HepG2 (cell line): ENCODE measurements around the gene MMP3. TPM values are rescaled to one million over a fixed set of nuclear protein-coding genes. Genes with fewer than 3 reads are reported as not detected.

Source experiments
- ATAC-seq: fragments of 200-7000 bp; cut with Tn5 transposase; 3 replicates; pipeline ENCODE4 v1.9.1; 2020; ENCODE audit warnings: mild to moderate bottlenecking, moderate library complexity
- BruUV-seq: library from RNA; stranded (reverse); fragments of 400-500 nt; replicated peaks from 2 replicates; lab custom pipeline; 2021; lab: Mats Ljungman, UMichigan
- CTCF ChIA-PET: fragments of 300-600 bp; formaldehyde crosslinking; extraction: SDS; loops from one replicate; lab custom pipeline; 2021; ENCODE audit warnings: low total read pairs, inconsistent platforms, low intra/inter-chr PET ratio; lab: Yijun Ruan, JAX
- POLR2A ChIA-PET: fragments of 350-600 bp; sonication (Branson Sonifier 250); formaldehyde crosslinking; loops from one replicate; lab custom pipeline; 2020; ENCODE audit warnings: antibody characterized with exemption, inconsistent platforms; lab: Yijun Ruan, JAX
- DNase-seq: peaks from one replicate; pipeline ENCODE4 v3.0.0-alpha.2; 2015; ENCODE audit warnings: low spot score
- FAIRE-seq: peaks from 3 replicates; lab custom pipeline; 2011; peaks lifted over from hg19 to GRCh38; lab: Jason Lieb, UNC
- H2AFZ ChIP-seq: one replicate; pipeline ENCODE4 v1.6.1; 2011; ENCODE audit warnings: low read length, inconsistent platforms
- H3K27ac ChIP-seq: fragments of 300-600 bp; 3 replicates; pipeline ENCODE4 v1.8.0; 2011; ENCODE audit warnings: mixed run types, mild to moderate bottlenecking, mixed read lengths, low read length, inconsistent platforms; ENCODE audit not compliant: insufficient read depth; ENCODE audit errors: extremely low read length
- H3K27me3 ChIP-seq, 2 experiments: fragments of 200-600 bp in 1 of 2; 2 replicates in 1 of 2; 3 replicates in 1 of 2; pipeline versions ENCODE4 v1.6.0 to v1.8.0; 2011; ENCODE audit warnings: low read length in 2 of 2, mild to moderate bottlenecking in 2 of 2, moderate library complexity in 2 of 2, inconsistent platforms in 1 of 2; ENCODE audit not compliant: insufficient read depth in 2 of 2, control insufficient read depth in 1 of 2
- H3K36me3 ChIP-seq, 2 experiments: fragments of 200-600 bp in 1 of 2; replicated peaks in 1 of 2; 2 replicates in 1 of 2; 3 replicates in 1 of 2; pipeline versions ENCODE4 v1.5.1 to v1.8.0; 2011; ENCODE audit warnings: low read length in 2 of 2, inconsistent platforms in 1 of 2; ENCODE audit not compliant: insufficient read depth in 2 of 2, control insufficient read depth in 1 of 2
- H3K4me1 ChIP-seq: 2 replicates; pipeline ENCODE4 v1.5.1; 2012; ENCODE audit warnings: low read length, inconsistent platforms; ENCODE audit not compliant: insufficient read depth
- H3K4me2 ChIP-seq: 2 replicates; pipeline ENCODE4 v1.6.0; 2011; ENCODE audit warnings: low read depth, low read length, inconsistent platforms
- H3K4me3 ChIP-seq, 3 experiments: fragments of 200-600 bp in 1 of 3; sonication (generic), shearing (Covaris generic) in 1 of 3; replicated peaks in 1 of 3; 2 replicates each; pipeline ENCODE4 v1.5.1; 2011 to 2016; ENCODE audit warnings: low read length in 3 of 3, inconsistent platforms in 2 of 3, low read depth in 2 of 3, mild to moderate bottlenecking in 2 of 3, control low read depth in 1 of 3, mixed read lengths in 1 of 3; ENCODE audit not compliant: insufficient read depth in 1 of 3
- H3K79me2 ChIP-seq: one replicate; pipeline ENCODE4 v1.6.1; 2011; ENCODE audit warnings: low read length, inconsistent platforms; ENCODE audit not compliant: insufficient read depth
- H3K9ac ChIP-seq: 2 replicates; pipeline ENCODE4 v1.6.0; 2011; ENCODE audit warnings: mild to moderate bottlenecking, low read depth, low read length, inconsistent platforms; ENCODE audit not compliant: insufficient read depth
- H3K9me3 ChIP-seq: 2 replicates; pipeline ENCODE4 v1.5.1; 2012; ENCODE audit warnings: mild to moderate bottlenecking, low read length
- H4K20me1 ChIP-seq: 2 replicates; pipeline ENCODE4 v1.6.0; 2011; ENCODE audit warnings: inconsistent platforms, mild to moderate bottlenecking, low read length, moderate library complexity; ENCODE audit not compliant: insufficient read depth
- ATF7-NPFF ChIP-seq: sonication (generic); formaldehyde crosslinking; IDR thresholded peaks from 2 replicates; pipeline ENCODE4 v1.8.1; 2023; ENCODE audit warnings: mild to moderate bottlenecking, low read depth, missing genetic modification reagents, moderate library complexity
- FOXK2 ChIP-seq: fragments of 450-650 bp; IDR thresholded peaks from 2 replicates; pipeline ENCODE4 v1.6.1; 2016
- HIVEP1 ChIP-seq: sonication (generic); formaldehyde crosslinking; IDR thresholded peaks from 2 replicates; pipeline ENCODE4 v1.4.0; 2020; ENCODE audit warnings: mild to moderate bottlenecking, missing genetic modification reagents
- HMG20A ChIP-seq: IDR thresholded peaks from 2 replicates; pipeline ENCODE4 v1.6.1; 2016; ENCODE audit warnings: borderline replicate concordance
- HNF4G ChIP-seq, 2 experiments: sonication (generic) in 1 of 2; formaldehyde crosslinking in 1 of 2; IDR thresholded peaks; 2 replicates each; pipeline versions ENCODE4 v1.4.0 to v1.6.1; 2011 to 2020; ENCODE audit warnings: borderline replicate concordance in 2 of 2, low read depth in 2 of 2, mild to moderate bottlenecking in 2 of 2, low read length in 1 of 2, missing genetic modification reagents in 1 of 2, moderate library complexity in 1 of 2
- HOXA5 ChIP-seq: sonication (generic); formaldehyde crosslinking; IDR thresholded peaks from 2 replicates; pipeline ENCODE4 v1.4.0; 2020; ENCODE audit warnings: missing genetic modification reagents
- IKZF4 ChIP-seq: sonication (generic); formaldehyde crosslinking; IDR thresholded peaks from 2 replicates; pipeline ENCODE4 v1.5.1; 2020; ENCODE audit warnings: borderline replicate concordance, mild to moderate bottlenecking, low read depth, missing genetic modification reagents; ENCODE audit errors: not compliant biosample characterization
- KDM5A ChIP-seq: fragments of 200-600 bp; sonication (generic); IDR thresholded peaks from 2 replicates; pipeline ENCODE4 v1.7.0; 2018; ENCODE audit warnings: antibody characterized with exemption, mild to moderate bottlenecking, low read length, borderline replicate concordance
- NCOR1 ChIP-seq: fragments of 200-600 bp; sonication (generic); IDR thresholded peaks from 2 replicates; pipeline ENCODE4 v1.7.0; 2017; ENCODE audit warnings: antibody characterized with exemption, low read length, borderline replicate concordance
- SMAD3 ChIP-seq: sonication (generic); formaldehyde crosslinking; IDR thresholded peaks from 2 replicates; pipeline ENCODE4 v1.4.0; 2020; ENCODE audit warnings: missing genetic modification reagents
- SMARCE1 ChIP-seq: fragments of 450-650 bp; IDR thresholded peaks from 2 replicates; pipeline ENCODE4 v1.6.1; 2017; ENCODE audit warnings: borderline replicate concordance
- TBX2 ChIP-seq: sonication (generic); formaldehyde crosslinking; IDR thresholded peaks from 2 replicates; pipeline ENCODE4 v1.5.0; 2020; ENCODE audit warnings: missing genetic modification reagents, mild to moderate bottlenecking, borderline replicate concordance
- TCF7 ChIP-seq: sonication (generic); IDR thresholded peaks from 2 replicates; pipeline ENCODE4 v1.6.1; 2016; ENCODE audit warnings: antibody characterized with exemption, low read depth
- XBP1 ChIP-seq: sonication (generic); formaldehyde crosslinking; IDR thresholded peaks from 2 replicates; pipeline ENCODE4 v1.5.0; 2020; ENCODE audit warnings: missing genetic modification reagents
- ZNF263 ChIP-seq: sonication (generic); formaldehyde crosslinking; IDR thresholded peaks from 2 replicates; pipeline ENCODE4 v1.4.0; 2020; ENCODE audit warnings: missing genetic modification reagents
- WGBS: methylation state at CpG from one replicate; pipeline ENCODE4 v1.1.6; 2017; ENCODE audit warnings: low lambda C conversion rate; 5-methylcytosine and 5-hydroxymethylcytosine counted together
- in situ Hi-C: cut with HindIII; loops from 2 replicates; pipeline ENCODE4 v1.10.0; 2017; ENCODE audit warnings: low pct_unique_long_range_greater_than_20kb; ENCODE audit not compliant: extremely low pct_ligation_motif_present
- intact Hi-C: fragments of 100-400 bp; cut with micrococcal nuclease; formaldehyde crosslinking; loops from one replicate; pipeline ENCODE4 v1.10.0; 2022; ENCODE audit not compliant: unreplicated experiment
- polyA plus RNA-seq, 8 experiments: library from polyadenylated mRNA; depleted of rRNA in 3 of 8; stranded (reverse) in 7 of 8; unstranded in 1 of 8; fragments of >200 nt; fragmentation: Illumina TruSeq in 4 of 8; extraction: Trizol in 4 of 8; gene quantifications; 2 replicates each; pipeline versions ENCODE4 v1.2.1 to v1.2.3, GENCODE V29; 2011 to 2016; ENCODE audit warnings: low read depth in 4 of 8, missing spikeins in 1 of 8, mixed read lengths in 1 of 8; ENCODE audit not compliant: insufficient read depth in 1 of 8
- total RNA-seq, 5 experiments: library from RNA; depleted of rRNA; stranded (reverse); fragments of >200 nt; fragmentation: Illumina TruSeq; extraction: Trizol; gene quantifications; 2 replicates each; pipeline ENCODE4 v1.2.3, GENCODE V29; 2016; ENCODE audit warnings: low read depth in 1 of 5
- TF ChIP-seq, protein P1 (sequence below): sonication (generic); formaldehyde crosslinking; IDR thresholded peaks from 2 replicates; pipeline ENCODE4 v1.5.1; 2020; ENCODE audit warnings: missing genetic modification reagents, mild to moderate bottlenecking, borderline replicate concordance
- TF ChIP-seq, protein P2 (sequence below): sonication (generic); formaldehyde crosslinking; IDR thresholded peaks from 2 replicates; pipeline ENCODE4 v1.4.0; 2020; ENCODE audit warnings: low read depth, mild to moderate bottlenecking, missing genetic modification reagents
- TF ChIP-seq, protein P3 (sequence below): IDR thresholded peaks from 2 replicates; pipeline ENCODE4 v1.6.1; 2018; ENCODE audit warnings: missing genetic modification reagents
- TF ChIP-seq, protein P4 (sequence below): sonication (generic); formaldehyde crosslinking; IDR thresholded peaks from 2 replicates; pipeline ENCODE4 v1.4.0; 2020; ENCODE audit warnings: missing genetic modification reagents, borderline replicate concordance

Gene MMP3
- total and polyA plus RNA-seq, 2 of the 13 experiments (the other 11 are each of a cell fraction or from before 2014, with no cell fraction given): 1.2 to 1.5 TPM

DNA sequence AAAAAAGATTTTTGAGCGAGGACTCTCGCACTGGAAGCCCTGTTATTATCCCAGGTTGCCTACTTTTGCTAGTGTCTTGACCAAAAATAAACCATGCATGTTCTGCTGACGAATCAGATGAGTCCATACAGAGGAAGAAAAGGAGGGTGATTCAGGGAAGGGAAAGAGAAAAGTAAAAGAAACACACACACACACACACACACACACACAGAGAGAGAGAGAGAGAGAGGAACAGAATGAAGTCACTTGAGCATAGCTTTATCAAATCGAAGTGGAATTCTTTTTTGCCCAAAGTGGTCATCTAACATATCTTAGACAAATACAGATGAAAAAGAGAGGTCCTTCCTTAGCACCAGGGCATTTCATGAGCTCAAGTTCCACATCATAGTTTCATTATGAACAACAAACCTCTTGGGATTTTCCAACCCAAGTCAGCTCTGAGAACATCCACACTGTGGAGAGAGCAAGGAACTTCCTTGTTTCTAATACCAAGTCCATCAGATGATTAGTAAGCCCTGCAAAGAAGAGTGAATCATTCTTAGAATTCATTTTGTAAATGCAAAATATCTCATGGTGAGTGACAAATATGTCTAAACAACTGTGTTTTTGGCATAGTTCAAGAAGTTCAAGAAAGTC lies 39.1 kb upstream of the MMP3 start:
- ChIA-PET POLR2A (no interaction called here), CTCF (no interaction called here)
- WGBS: 20% methylated on average over 4 of the region's 4 CpGs
- H3K4me3 ChIP-seq: no peak overlapping the region
- no peaks in the 10 kb centered on the region for H3K9me3 ChIP-seq
- intact Hi-C loops: no loop called here
- no peak overlapping the region for H3K9ac ChIP-seq
- no peaks in the 10 kb centered on the region for H4K20me1 ChIP-seq
- DNase-seq (no peak), FAIRE-seq (no peak), ATAC-seq (no peak)
- H2AFZ ChIP-seq: no peak overlapping the region
- H3K79me2 ChIP-seq: no peaks in the 10 kb centered on the region
- no peaks in the 10 kb centered on the region for H3K4me1 ChIP-seq
- no peak overlapping the region for H3K27ac ChIP-seq
- no peaks in the 10 kb centered on the region for H3K36me3 ChIP-seq
- in situ Hi-C loops: no loop called here
- no TSS peak for BruUV-seq
- H3K27me3 ChIP-seq: no peaks in the 10 kb centered on the region
- no peak overlapping the region for H3K4me2 ChIP-seq
- TF ChIP-seq HMG20A (CRISPR knock-in tag): no peak
- TF ChIP-seq, protein P1, sequence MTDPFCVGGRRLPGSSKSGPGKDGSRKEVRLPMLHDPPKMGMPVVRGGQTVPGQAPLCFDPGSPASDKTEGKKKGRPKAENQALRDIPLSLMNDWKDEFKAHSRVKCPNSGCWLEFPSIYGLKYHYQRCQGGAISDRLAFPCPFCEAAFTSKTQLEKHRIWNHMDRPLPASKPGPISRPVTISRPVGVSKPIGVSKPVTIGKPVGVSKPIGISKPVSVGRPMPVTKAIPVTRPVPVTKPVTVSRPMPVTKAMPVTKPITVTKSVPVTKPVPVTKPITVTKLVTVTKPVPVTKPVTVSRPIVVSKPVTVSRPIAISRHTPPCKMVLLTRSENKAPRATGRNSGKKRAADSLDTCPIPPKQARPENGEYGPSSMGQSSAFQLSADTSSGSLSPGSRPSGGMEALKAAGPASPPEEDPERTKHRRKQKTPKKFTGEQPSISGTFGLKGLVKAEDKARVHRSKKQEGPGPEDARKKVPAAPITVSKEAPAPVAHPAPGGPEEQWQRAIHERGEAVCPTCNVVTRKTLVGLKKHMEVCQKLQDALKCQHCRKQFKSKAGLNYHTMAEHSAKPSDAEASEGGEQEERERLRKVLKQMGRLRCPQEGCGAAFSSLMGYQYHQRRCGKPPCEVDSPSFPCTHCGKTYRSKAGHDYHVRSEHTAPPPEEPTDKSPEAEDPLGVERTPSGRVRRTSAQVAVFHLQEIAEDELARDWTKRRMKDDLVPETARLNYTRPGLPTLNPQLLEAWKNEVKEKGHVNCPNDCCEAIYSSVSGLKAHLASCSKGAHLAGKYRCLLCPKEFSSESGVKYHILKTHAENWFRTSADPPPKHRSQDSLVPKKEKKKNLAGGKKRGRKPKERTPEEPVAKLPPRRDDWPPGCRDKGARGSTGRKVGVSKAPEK: no peak
- no peak for TF ChIP-seq NCOR1
- TF ChIP-seq FOXK2: no peak
- TF ChIP-seq, protein P2, sequence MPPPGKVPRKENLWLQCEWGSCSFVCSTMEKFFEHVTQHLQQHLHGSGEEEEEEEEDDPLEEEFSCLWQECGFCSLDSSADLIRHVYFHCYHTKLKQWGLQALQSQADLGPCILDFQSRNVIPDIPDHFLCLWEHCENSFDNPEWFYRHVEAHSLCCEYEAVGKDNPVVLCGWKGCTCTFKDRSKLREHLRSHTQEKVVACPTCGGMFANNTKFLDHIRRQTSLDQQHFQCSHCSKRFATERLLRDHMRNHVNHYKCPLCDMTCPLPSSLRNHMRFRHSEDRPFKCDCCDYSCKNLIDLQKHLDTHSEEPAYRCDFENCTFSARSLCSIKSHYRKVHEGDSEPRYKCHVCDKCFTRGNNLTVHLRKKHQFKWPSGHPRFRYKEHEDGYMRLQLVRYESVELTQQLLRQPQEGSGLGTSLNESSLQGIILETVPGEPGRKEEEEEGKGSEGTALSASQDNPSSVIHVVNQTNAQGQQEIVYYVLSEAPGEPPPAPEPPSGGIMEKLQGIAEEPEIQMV (CRISPR knock-in tag): no peak
- TF ChIP-seq, protein P3, sequence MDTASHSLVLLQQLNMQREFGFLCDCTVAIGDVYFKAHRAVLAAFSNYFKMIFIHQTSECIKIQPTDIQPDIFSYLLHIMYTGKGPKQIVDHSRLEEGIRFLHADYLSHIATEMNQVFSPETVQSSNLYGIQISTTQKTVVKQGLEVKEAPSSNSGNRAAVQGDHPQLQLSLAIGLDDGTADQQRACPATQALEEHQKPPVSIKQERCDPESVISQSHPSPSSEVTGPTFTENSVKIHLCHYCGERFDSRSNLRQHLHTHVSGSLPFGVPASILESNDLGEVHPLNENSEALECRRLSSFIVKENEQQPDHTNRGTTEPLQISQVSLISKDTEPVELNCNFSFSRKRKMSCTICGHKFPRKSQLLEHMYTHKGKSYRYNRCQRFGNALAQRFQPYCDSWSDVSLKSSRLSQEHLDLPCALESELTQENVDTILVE (CRISPR knock-in tag): no peak
- TF ChIP-seq SMARCE1: no peak
- TF ChIP-seq, protein P4, sequence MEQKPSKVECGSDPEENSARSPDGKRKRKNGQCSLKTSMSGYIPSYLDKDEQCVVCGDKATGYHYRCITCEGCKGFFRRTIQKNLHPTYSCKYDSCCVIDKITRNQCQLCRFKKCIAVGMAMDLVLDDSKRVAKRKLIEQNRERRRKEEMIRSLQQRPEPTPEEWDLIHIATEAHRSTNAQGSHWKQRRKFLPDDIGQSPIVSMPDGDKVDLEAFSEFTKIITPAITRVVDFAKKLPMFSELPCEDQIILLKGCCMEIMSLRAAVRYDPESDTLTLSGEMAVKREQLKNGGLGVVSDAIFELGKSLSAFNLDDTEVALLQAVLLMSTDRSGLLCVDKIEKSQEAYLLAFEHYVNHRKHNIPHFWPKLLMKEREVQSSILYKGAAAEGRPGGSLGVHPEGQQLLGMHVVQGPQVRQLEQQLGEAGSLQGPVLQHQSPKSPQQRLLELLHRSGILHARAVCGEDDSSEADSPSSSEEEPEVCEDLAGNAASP (CRISPR knock-in tag): no peak
- TF ChIP-seq IKZF4: no peak
- TF ChIP-seq ZNF263 (CRISPR knock-in tag): no peak
- no peak for TF ChIP-seq KDM5A
- TF ChIP-seq SMAD3 (CRISPR knock-in tag): no peak
- no peak for TF ChIP-seq HIVEP1 (CRISPR knock-in tag)
- TF ChIP-seq HNF4G (IDR thresholded peaks at IDR 0.05; ENCODE audit: borderline replicate concordance, low read depth, low read length): no peak
- no peak for TF ChIP-seq HNF4G (CRISPR knock-in tag; IDR thresholded peaks at IDR 0.05; ENCODE audit: borderline replicate concordance, low read depth)
- no peak for TF ChIP-seq HOXA5 (CRISPR knock-in tag)
- TF ChIP-seq TBX2 (CRISPR knock-in tag): no peak
- no peak for TF ChIP-seq TCF7
- TF ChIP-seq XBP1 (CRISPR knock-in tag): no peak
- no peak for TF ChIP-seq ATF7-NPFF
